GM12872 (cell line): Measurements from ENCODE around the gene ACTN1.

Experiments used
- CTCF ChIP-seq: IDR thresholded peaks from 3 replicates; pipeline ENCODE4 v1.5.1; 2011; ENCODE audit warnings: low read depth, mild to moderate bottlenecking, low read length, moderate library complexity; ENCODE audit not compliant: insufficient read depth

The ACTN1 gene

GRCh38 chr14:68941820-68942219 is 37.3 kb downstream of the ACTN1 start:
- 0 out of 3 replicates have a peak, but pooled peaks have one; percentile 13 for TF ChIP-seq CTCF

GRCh38 chr14:68940614-68941185 is 38.4 kb downstream of the ACTN1 start:
- no peak for TF ChIP-seq CTCF

- TF ChIP-seq CTCF: no peak
Observed at GRCh38 chr14:68939893-68940613, 39.0 kb downstream of the ACTN1 start.

GRCh38 chr14:68939181-68939892 is 39.8 kb downstream of the ACTN1 start:
- TF ChIP-seq CTCF: no peak

- TF ChIP-seq CTCF: no peak
Observed at GRCh38 chr14:68938271-68939150, 40.6 kb downstream of the ACTN1 start.

GRCh38 chr14:68937471-68938270 is 41.4 kb downstream of the ACTN1 start:
- 0 out of 3 replicates have a peak, but pooled peaks have one; percentile 14 for TF ChIP-seq CTCF
